NCI-H2227 (cell line): ENCODE data around the gene NUMBL.
"Not testable (repeated sequence)": the region's sequence is repeated elsewhere in the genome, so short reads cannot be mapped to it uniquely, and the experiment has no call there.

Experiments used
- DNase-seq: peaks from one replicate; lab custom pipeline; 2025; ENCODE audit not compliant: unreplicated experiment; lab: John Stamatoyannopoulos, UW

Gene NUMBL

DNA sequence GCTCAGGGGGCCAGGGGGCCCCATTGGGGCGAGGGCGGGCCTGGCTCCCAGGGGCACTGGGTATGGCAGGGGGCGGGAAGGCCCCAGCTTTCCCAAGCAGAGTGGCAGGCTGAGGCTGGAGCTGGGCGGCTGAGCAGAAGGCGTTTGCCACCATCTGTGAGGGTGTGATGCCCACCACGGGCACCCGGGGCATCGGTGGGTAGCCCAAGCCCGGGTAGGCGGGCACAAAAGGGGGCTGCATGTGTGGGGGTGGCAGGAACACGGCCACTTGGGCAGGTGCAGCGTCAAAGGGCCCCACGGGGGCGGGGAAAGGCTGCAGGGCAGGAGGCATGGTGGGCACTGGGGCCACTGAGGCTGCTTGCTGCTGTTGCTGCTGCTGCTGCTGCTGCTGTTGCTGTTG, 22.8 kb downstream of the NUMBL start:
- no peak for DNase-seq

DNA sequence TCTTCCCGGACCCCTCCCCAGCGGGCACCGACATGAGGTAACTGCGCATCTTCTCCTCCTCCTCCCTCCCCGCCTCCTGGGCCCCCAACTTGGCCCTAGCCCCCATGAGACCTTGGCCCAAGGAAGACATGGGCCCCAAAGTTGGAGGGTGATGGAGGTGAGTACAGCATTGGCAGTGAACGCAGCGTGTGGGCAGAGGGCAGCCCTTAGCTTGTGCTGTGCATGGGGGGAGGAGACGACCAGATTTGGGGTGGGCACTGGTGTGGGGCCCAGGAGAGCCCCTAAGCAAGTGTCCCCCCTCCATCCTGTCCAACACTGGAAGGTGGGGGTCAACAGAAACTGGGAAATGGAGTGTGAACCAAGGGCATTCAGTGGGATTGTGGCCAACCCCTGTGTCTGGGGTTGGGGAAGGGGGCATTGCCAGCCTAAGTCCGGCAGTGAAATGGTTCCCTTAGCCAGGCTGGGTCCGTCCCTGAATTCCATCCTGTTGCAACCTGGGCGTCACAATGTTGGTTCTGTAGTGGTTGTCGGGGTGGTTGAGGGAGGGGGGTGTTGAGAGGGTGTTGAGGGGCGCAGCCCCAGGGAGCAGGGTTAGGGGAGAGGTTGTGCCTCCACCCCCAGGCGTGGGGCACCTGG, 23.5 kb downstream of the NUMBL start:
- no peak for DNase-seq

DNA sequence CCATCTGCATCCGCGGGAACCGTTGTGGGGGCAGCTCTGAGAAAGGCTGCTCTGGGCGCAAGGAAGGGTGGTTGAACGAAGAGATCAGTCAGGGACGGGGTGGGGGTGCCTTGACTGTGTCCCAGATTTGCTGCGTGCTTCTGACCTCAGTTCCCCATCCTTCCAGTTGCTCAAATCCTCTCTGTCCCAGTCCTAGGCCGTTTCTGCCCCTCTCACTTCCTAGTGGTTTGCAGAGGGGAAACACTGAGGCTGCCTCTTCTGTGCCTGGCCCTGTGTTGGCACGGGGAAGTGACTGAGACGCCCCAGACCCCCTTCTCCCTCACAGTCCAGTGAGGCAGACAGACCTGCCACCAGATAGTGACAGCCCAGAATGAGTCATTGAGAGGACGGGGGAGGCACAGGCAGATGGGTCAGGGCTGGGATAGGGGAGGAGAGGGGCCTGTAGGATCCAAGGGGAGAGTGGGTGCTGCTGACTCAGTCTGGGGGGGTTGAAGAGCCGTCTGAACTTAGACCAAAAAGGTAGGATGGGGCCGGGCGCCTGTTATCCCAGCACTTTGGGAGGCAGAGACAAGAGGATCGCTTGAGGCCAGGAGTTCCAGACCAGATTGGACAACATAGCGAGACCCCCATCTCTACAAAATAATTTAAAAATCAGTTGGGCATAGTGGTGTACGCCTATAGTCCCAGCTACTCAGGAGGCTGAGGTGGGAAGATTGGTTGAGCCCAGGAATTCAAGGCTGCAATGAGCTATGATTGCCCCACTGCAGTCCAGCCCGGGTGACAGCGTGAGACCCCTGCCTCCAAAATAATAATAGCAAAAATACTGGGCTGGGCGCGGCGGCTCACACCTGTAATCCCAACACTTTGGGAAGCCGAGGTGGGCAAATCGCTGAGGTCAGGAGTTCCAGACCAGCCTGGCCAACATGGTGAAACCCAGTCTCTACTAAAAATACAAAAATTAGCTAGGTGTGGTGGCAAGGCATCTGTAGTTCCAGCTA, 26.5 kb downstream of the NUMBL start:
- DNase-seq, result no peak

DNA sequence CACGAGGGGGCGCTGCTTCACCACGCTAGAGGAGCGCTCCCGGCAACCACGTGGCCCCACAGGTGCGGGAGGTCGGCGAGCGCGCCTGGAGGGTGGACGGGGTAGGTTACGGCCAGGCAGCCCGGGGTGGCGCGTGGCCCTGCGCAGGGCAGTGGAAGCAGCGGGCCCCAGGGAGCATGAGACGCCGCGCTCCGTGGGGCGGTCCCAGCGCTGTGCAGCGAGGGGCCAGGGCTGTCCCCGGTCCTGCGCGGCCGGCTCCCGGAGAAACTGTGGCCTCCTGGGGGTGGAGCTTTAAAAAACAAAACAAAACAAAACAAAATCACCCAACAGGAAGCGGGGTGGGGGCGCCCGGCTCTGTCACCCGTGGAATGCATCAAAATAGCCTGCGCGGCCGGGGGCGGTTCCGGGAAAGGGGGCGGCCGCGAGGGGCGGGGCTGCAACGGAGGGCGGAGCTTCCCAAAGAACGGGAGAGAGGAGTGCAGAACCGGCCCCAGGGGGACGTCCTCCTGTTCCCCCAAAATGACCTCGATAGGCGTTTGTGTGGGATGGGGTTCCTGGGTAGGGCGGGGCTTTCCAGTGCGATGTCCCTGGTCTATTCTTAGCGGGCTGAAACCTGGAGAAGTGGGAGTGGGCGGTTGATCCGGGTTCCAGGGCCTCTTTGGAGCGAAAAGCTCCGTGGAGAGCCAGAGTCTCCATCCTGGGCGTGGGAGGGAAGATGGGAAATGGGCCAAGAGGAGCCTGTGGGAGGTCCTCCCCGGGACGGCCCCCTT, 27.3 kb downstream of the NUMBL start:
- peak; percentile 98 for DNase-seq

DNA sequence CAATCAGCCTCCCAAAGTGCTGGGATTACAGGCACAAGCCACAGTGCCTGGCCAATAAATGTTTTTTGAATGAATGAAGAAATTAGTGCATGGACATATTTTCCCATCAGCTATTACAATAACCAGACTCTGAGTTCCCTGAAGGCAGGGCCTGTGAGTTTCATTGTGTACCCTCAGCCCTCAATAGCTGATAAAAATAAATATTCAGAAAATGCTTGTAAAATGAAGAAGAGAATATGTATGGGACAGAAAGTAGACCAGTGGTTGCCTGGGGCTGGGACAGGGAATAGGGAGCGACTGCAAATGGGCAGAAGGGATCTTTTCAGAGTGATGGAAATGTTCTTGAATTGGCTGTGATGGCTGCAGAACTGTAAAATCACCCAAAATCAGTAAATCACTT, 28.8 kb downstream of the NUMBL start:
- no peak for DNase-seq

DNA sequence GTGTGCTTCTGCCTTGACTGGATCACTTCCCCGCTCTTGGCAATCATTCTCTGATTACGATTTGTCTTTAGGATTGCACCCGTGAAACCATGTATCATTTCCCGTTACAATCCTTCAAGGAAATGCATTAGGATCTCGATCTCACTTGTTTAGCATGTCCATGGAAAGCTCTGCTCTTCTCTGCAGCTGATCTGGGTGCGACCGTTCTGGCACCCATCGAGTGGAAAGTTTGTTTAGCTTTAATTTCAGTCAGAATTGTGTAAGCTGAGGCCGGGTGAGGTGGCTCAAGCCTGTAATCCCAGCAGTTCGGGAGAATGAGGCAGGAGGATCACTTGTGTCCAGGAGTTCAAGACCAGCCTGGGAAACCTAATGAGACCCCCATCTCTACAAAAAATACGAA, 30.9 kb downstream of the NUMBL start:
- DNase-seq, result no peak

DNA sequence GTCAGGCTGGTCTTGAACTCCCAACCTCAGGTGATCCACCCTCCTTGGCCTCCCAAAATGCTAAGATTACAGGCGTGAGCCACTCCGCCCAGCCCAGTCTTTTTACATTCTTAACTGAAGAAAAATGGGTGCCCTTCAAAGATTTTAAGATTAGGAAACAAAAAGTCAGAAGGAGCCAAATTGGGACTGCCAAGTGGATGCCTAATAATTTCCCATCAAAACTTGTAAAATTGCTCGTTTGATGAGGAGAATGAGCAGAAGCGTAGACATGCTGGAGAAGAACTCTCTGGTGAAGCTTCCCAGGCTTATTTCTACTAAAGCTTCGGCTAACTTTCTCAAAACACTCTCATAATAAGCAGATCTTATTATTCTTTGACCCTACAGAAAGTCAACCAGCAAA, 31.3 kb downstream of the NUMBL start:
- DNase-seq, result no peak

DNA sequence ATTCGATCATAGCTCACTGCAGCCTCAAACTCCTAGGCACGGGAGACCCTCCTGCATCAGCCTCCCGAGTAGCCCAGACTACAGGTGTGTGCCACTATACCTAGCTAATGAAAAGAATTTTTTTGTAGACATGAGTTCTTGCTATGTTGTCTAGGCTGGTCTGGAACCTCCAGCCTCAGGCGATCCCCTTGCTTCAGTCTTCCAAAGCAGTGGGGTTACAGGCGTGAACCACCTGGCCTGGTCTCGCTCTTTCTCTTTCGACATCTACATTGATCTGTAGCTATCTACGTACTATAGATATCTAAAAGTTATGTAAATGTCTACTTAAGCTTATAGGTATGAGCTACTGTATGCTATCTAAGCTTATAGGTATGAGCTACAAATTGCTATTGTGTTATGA, 32.4 kb downstream of the NUMBL start:
- DNase-seq, result no peak

DNA sequence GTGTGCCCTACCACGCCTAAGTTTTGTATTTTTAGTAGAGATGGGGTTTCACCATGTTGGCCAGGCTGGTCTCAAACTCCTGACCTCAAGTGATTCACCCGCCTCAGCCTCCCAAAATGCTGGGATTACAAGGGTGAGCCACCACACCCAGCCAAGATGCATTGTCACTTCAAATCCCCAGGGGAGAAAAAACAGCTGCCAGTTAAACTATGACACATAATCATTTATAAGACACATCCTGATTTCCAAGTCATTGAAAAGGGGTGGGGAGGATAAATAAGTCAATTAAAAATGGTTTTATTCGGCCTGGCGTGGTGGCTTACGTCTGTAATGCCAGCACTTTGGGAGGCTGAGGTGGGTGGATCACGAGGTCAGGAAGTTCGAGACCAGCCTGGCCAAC, 34.8 kb downstream of the NUMBL start:
- not testable (repeated sequence) for DNase-seq

DNA sequence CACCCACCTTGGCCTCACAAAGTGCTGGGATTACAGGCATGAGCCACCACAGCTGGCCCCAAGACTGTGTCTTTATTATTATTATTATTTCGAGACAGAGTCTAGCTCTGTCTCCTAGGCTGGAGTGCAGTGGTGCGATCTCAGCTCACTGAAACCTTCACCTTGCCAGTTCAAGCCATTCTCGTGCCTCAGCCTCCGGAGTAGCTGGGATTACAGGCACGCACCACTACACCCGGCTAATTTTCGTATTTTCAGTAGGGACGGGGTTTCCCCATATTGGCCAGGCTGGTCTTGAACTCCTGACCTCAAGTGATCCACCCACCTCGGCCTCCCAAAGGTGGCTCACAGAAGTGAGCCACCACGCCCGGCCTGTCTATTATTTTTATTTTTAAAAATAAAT, 38.1 kb downstream of the NUMBL start:
- not testable (repeated sequence) for DNase-seq

DNA sequence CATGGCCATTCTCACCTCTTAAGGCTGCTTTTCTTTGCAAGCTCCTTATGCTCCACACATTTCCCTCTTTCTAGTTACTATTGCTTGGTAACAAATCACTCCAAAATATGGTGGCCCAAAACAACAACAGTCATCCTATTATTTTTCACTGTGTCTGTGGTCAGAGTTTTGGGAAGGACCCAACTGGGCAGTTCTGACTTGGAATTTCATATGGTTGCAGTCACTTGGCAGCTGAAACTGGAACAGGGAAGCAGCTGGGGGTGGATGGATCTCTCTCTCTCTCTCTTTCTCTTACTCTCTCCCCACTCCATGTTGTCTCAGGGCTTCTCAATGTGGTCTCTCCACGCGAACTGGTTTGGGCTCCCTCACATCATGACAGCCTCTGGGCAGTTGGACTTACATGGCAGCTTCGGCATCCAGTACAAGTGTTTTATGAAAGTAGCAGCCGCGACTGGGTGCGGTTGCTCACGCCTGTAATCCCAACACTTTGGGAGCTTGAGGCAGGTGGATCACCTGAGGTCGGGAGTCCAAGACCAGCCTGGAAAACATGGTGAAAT, 39.6 kb downstream of the NUMBL start:
- no peak for DNase-seq

DNA sequence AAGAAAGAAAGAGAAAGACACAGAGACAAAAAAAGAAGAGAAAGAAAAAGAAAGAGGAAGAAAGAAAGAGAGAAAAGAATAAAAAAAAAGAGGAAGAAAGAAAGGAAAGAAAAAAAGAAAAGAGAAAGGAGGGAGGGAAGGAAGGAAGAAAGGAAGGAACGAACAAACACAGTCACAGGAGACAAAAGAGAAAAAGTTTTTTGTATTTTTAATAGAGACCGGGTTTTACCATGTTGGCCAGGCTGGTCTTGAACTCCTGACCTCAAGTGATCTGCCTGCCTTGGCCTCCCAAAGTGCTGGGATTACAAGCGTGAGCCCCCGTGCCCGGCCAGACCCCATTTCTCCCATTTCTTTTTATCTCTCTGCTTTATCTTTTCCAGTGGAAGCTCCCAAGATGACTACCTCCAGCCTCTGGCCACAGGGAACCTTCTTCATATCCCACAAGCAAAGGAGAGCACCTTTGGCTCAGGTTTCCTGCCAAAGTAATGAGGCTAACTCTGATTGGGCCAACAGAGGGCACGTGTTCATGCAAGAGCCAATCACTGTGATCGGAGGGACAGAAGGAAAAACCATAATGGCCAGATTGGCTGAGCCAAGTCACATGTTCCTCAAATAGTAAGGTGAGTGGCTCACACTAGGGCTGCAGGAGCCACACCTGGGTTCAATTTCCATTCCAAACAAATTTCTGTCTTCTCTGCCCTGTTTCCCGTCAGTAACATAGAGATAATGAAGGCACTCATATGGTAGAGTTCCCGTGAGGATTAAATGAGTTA, 40.4 kb downstream of the NUMBL start:
- DNase-seq, result not testable (repeated sequence)

DNA sequence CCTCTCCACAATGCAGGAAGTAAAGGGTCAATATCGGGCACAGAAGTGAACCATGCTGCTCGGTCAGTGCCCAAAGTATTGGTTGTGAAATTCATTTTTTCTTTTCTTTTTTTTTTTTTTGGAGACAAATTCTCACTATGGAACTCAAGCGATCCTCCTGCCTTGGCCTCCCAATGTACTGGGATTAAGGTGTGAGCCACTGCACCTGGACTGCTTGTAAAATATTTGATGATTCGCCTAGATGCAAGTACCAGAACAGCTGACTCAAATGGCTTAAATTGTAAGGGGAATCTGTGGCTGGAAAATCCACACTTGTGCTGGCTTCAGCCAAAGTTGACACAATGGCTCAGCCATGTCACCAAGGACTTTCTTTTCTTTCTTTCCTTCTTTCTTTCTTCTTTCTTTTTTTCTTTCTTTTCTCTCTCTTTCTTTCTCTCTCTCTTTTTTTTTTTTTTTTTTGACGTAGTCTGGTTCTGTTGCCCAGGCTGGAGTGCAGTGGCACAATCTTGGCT, 43.7 kb downstream of the NUMBL start:
- DNase-seq, result no peak

DNA sequence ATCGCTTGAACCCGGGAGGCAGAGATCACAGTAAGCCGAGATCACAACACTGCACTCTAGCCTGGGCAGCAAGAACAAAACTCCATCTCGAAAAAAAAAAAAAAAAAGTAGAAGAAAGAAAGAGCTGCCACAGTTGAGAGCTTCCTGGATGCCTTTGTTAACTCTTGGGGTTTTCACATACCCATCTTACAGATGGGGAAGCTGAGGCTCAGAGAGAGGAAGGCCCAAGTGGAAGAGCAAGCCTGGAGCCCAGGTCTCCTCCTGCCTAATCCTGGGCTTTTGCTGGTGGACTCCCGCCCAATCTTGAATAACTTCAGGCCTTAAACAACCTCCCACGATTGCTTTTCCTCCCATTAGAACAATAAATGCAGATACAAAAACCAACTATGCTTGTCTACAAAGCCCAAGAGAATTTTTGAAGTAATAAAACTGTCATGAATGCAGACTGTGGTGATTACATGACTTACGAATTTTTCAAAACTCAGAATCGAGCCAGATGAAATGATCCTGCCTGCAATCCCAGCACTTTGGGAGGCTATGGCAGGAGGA, 47.6 kb downstream of the NUMBL start:
- DNase-seq, result no peak

DNA sequence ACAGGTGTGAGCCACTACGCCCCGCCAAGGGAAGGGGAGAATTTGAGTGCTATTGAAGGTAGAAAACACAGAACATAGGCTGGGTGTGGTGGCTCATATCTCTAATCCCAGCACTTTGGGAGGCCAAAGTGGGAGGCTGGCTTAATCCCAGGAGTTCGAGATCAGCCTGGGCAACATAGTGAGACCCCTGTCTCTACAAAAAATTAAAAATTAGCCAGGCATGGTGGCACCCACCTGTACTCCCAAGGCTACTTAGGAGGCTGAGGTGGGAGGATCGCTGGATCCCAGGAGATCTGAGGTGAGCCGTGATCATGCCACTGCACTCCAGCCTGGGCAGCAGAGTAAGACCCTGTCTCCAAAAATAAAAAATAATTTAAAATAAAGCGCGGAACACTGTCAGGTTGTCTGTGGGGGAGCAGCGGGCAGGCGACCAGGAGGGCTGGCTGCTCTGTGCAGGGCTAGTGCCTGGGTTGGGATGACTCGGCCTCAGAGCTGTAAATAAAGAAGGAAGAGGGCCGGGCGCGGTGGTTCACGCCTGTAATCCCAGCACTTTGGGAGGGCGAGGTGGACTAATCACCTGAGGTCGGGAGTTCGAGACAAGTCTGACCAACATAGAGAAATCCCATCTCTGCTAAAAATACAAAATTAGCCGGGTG, 48.3 kb downstream of the NUMBL start:
- DNase-seq, result no peak

DNA sequence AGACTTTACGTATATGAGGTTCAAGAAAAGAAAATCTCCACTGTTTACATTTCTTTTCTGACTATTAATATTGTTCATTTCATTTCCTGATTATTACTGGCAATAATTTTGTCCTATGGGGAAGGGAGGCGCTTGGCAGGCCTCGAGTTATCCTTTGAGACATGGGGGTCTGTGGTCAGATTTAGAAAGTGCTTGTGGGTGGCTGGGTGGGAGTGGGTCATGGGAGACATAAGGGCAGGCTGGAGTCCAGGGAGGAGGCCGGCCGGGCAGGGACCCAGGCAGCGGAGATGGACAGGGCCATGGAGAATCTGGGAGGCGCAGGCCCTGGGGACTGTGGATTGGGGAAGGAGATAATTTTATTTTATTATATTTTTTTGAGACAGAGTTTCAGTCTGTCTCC, 49.2 kb downstream of the NUMBL start:
- DNase-seq, result no peak

DNA sequence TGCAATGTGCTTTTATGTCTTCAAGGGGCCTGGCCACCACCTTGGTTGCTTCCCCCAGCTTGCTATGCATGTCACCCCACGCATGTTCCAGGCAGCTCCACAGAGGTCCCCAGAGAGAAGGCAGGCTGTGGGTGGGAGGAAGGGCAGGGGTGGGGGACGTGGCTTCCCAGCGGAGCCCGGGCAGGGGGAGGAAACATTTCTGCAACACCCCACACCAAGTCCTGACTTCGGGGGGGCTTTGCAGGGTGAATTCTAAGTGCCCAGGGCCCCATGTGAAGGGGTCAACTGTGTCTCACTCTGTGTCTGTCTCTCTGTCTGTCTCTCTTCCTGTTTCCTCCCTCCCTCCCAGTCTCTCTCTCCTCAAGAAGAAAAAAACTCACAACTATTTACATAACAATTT, 49.7 kb downstream of the NUMBL start:
- no peak for DNase-seq

DNA sequence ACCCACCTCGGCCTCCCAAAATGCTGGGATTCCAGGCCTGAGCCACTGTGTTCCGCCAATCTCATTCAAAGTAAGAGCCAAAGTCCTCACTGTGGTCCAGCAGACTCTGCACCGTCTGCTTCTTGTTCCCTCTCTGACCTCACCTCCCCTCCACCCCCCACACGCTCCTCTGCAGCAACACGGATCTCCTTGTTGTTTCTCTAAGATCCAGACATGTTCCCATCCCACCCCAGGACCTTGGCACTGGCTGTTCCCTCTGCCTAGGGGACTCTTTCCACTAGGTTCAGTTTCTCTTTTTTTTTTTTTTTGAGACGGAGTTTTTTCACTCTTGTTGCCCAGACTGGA, 50.8 kb downstream of the NUMBL start:
- no peak for DNase-seq

DNA sequence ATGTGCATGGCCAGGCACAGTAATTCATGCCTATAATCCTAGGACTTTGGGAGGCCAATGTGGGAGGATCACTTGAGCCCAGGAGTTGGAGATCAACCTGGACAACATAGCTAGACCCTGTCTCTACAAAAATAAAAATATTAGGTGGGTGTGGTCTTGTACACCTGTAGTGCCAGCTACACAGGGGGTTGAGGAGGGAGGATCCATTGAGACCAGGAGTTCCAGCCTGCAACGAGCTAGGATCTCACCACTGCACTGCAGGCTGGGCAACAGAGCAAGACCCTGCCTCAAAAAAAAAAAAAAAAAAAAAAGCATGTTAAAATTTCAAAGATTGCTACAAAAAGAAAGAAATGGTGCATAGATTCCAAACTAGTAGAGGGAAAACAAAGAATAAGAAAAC, 52.1 kb downstream of the NUMBL start:
- DNase-seq, result no peak

DNA sequence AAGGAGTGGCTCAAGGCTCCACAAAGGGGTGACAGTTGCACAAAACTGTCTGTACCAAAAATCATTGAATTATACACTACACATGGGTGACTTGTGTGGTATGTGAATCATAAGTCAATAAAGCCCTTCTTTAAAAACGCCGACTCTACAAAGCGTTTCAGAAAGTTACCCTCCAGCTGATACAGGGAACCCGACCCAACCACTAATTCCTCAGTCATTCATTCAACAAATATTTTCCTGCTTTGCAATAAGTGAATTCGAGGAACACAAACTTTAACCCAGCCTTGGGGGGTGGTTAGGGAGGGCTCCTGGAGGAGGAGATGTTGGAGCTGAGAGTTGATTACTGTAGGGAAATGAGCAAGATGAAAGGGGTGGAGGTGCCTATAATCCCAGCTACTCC, 57.2 kb downstream of the NUMBL start:
- DNase-seq, result no peak
